Ovary (tissue), 3 donors: Measurements from ENCODE around the gene SLX4IP.

Source experiments
- CTCF ChIP-seq, 3 donors: fragments of 450-650 bp in 2 of 3; fragments of 200-600 bp in 1 of 3; IDR thresholded peaks; one replicate each; pipeline versions ENCODE4 v1.5.1 to v1.8.0; 2016 to 2022; ENCODE audit warnings: antibody characterized with exemption in 3 of 3, mild to moderate bottlenecking in 1 of 3
- EP300 ChIP-seq: sonication (generic); formaldehyde crosslinking; IDR thresholded peaks from one replicate; pipeline ENCODE4 v1.6.1; 2017; ENCODE audit warnings: antibody characterized with exemption
- POLR2A ChIP-seq: fragments of 450-650 bp; IDR thresholded peaks from one replicate; pipeline ENCODE4 v1.6.1; 2017; ENCODE audit warnings: antibody characterized with exemption, mild to moderate bottlenecking, moderate library complexity
- donor health status: DM: no; HTN: no; CAD: no.

GRCh38 chr20:10432079-10432478 lies 3.0 kb upstream of the SLX4IP start:
- TF ChIP-seq POLR2A (no peak), CTCF (IDR thresholded peaks at IDR 0.05) (no peak), EP300 (no peak)
